H1 (cell line): ENCODE measurements around the gene ATP1A3. TPM values are rescaled to one million over a fixed set of nuclear protein-coding genes. Genes with fewer than 3 reads are reported as not detected.

ENCODE experiments used
- CTCF ChIA-PET: fragments of 300-600 bp; sonication (Branson Sonifier 250); formaldehyde crosslinking; loops from one replicate; lab custom pipeline; 2021; ENCODE audit not compliant: partially characterized antibody; lab: Charles Lee
- POLR2A ChIA-PET: fragments of 300-600 bp; sonication (Branson Sonifier 250); formaldehyde crosslinking; loops from one replicate; lab custom pipeline; 2021; ENCODE audit warnings: inconsistent platforms; ENCODE audit not compliant: partially characterized antibody; lab: Charles Lee
- DNase-seq, 2 experiments: peaks; one replicate each; pipeline versions ENCODE4 v3.0.0 to v3.0.0-alpha.2; 2010 to 2022; ENCODE audit warnings: low spot score in 2 of 2, low read depth in 1 of 2, mixed read lengths in 1 of 2
- FAIRE-seq: peaks from 2 replicates; lab custom pipeline; 2011; peaks lifted over from hg19 to GRCh38; lab: Jason Lieb, UNC
- H2AFZ ChIP-seq: 2 replicates; pipeline ENCODE4 v1.8.1; 2012; ENCODE audit warnings: low read length, inconsistent platforms
- H2AK5ac ChIP-seq: 2 replicates; pipeline ENCODE4 v1.6.1; 2013; ENCODE audit warnings: low read depth, low read length
- H2BK120ac ChIP-seq: replicated peaks from 2 replicates; pipeline ENCODE3; 2013; ENCODE audit warnings: low read depth, low read length, inconsistent platforms
- H2BK12ac ChIP-seq: 2 replicates; pipeline ENCODE4 v1.6.1; 2013; ENCODE audit warnings: low read depth, low read length
- H2BK15ac ChIP-seq: 2 replicates; pipeline ENCODE4 v1.6.1; 2013; ENCODE audit warnings: low read length
- H2BK20ac ChIP-seq: 2 replicates; pipeline ENCODE4 v1.6.1; 2013; ENCODE audit warnings: low read length
- H2BK5ac ChIP-seq: 2 replicates; pipeline ENCODE4 v1.6.1; 2013; ENCODE audit warnings: low read depth, low read length
- H3K14ac ChIP-seq: 2 replicates; pipeline ENCODE4 v1.6.1; 2013; ENCODE audit warnings: inconsistent platforms; ENCODE audit not compliant: insufficient read length
- H3K18ac ChIP-seq: 2 replicates; pipeline ENCODE4 v1.6.1; 2013; ENCODE audit warnings: low read length; ENCODE audit errors: extremely low read depth
- H3K23ac ChIP-seq: 2 replicates; pipeline ENCODE4 v1.6.1; 2013; ENCODE audit warnings: inconsistent platforms; ENCODE audit not compliant: insufficient read length
- H3K23me2 ChIP-seq: 2 replicates; pipeline ENCODE4 v1.6.1; 2013; ENCODE audit warnings: low read depth, low read length
- H3K27ac ChIP-seq: 2 replicates; pipeline ENCODE4 v1.6.1; 2011; ENCODE audit warnings: low read depth, low read length, inconsistent platforms
- H3K27me3 ChIP-seq, 4 experiments: replicated peaks in 1 of 4; 1 replicate in 1 of 4; 2 replicates in 3 of 4; pipeline versions ENCODE4 v1.6.1 to v1.8.1; 2011 to 2013; ENCODE audit warnings: low read length in 3 of 4, mild to moderate bottlenecking in 3 of 4, inconsistent platforms in 2 of 4, mixed read lengths in 2 of 4, moderate library complexity in 1 of 4; ENCODE audit not compliant: control insufficient read depth in 3 of 4, insufficient read depth in 3 of 4; ENCODE audit errors: extremely low read depth in 1 of 4
- H3K36me3 ChIP-seq, 4 experiments: 2 replicates each; pipeline versions ENCODE4 v1.6.1 to v1.8.1; 2011 to 2013; ENCODE audit warnings: mild to moderate bottlenecking in 4 of 4, low read length in 3 of 4, moderate library complexity in 2 of 4, control low read depth in 1 of 4, inconsistent platforms in 1 of 4; ENCODE audit not compliant: insufficient read depth in 4 of 4, control insufficient read depth in 2 of 4
- H3K4ac ChIP-seq: replicated peaks from 2 replicates; pipeline ENCODE3; 2013; ENCODE audit warnings: low read length, low read depth, mixed read lengths, inconsistent platforms; ENCODE audit not compliant: insufficient read length
- H3K4me1 ChIP-seq, 4 experiments: replicated peaks in 1 of 4; 1 replicate in 1 of 4; 2 replicates in 3 of 4; pipeline versions ENCODE4 v1.6.1 to v1.8.1; 2011 to 2013; ENCODE audit warnings: low read length in 3 of 4, inconsistent platforms in 2 of 4, mixed read lengths in 1 of 4; ENCODE audit not compliant: insufficient read depth in 4 of 4, control insufficient read depth in 3 of 4
- H3K4me2 ChIP-seq, 2 experiments: 2 replicates each; pipeline versions ENCODE4 v1.6.1 to v1.8.1; 2011 to 2013; ENCODE audit warnings: low read depth in 2 of 2, low read length in 2 of 2, control low read depth in 1 of 2, inconsistent platforms in 1 of 2, mild to moderate bottlenecking in 1 of 2; ENCODE audit not compliant: insufficient read depth in 1 of 2
- H3K4me3 ChIP-seq, 4 experiments: fragments of 200-600, 300-600 bp in 1 of 4; sonication (generic), shearing (Covaris generic), sonication (Bioruptor Twin) in 1 of 4; 2 replicates each; pipeline versions ENCODE4 v1.5.1 to v1.8.1; 2011 to 2016; ENCODE audit warnings: low read length in 4 of 4, low read depth in 3 of 4, control low read depth in 2 of 4, inconsistent platforms in 2 of 4, mild to moderate bottlenecking in 2 of 4, mixed read lengths in 1 of 4, moderate library complexity in 1 of 4; ENCODE audit not compliant: insufficient read depth in 2 of 4; ENCODE audit errors: extremely low read depth in 1 of 4
- H3K56ac ChIP-seq: replicated peaks from 2 replicates; pipeline ENCODE3; 2013; ENCODE audit warnings: low read depth, mild to moderate bottlenecking, mixed read lengths, low read length, inconsistent platforms; ENCODE audit not compliant: insufficient read length
- H3K79me1 ChIP-seq: 2 replicates; pipeline ENCODE4 v1.6.1; 2013; ENCODE audit warnings: low read depth, low read length, control low read depth
- H3K79me2 ChIP-seq, 2 experiments: 2 replicates each; pipeline versions ENCODE4 v1.6.1 to v1.8.1; 2012 to 2013; ENCODE audit warnings: low read length in 2 of 2, mild to moderate bottlenecking in 2 of 2, inconsistent platforms in 1 of 2; ENCODE audit not compliant: insufficient read depth in 2 of 2, control insufficient read depth in 1 of 2
- H3K9ac ChIP-seq, 4 experiments: replicated peaks in 1 of 4; 1 replicate in 1 of 4; 2 replicates in 3 of 4; pipeline versions ENCODE4 v1.6.1 to v1.8.1; 2011 to 2013; ENCODE audit warnings: low read depth in 3 of 4, low read length in 3 of 4, control low read depth in 2 of 4, mild to moderate bottlenecking in 2 of 4, moderate library complexity in 2 of 4, inconsistent platforms in 1 of 4; ENCODE audit errors: extremely low read depth in 1 of 4
- H3K9me3 ChIP-seq, 2 experiments: 2 replicates each; pipeline versions ENCODE4 v1.6.1 to v1.8.1; 2012 to 2013; ENCODE audit warnings: mild to moderate bottlenecking in 2 of 2, moderate library complexity in 2 of 2, control low read depth in 1 of 2, inconsistent platforms in 1 of 2, low read depth in 1 of 2, low read length in 1 of 2, mixed read lengths in 1 of 2; ENCODE audit not compliant: insufficient read depth in 2 of 2
- H4K20me1 ChIP-seq, 2 experiments: replicated peaks in 1 of 2; 2 replicates each; pipeline versions ENCODE3 to v1.8.1; 2011 to 2013; ENCODE audit warnings: inconsistent platforms in 2 of 2, low read length in 2 of 2, mild to moderate bottlenecking in 1 of 2; ENCODE audit not compliant: insufficient read depth in 2 of 2, control insufficient read depth in 1 of 2
- H4K5ac ChIP-seq: 2 replicates; pipeline ENCODE4 v1.6.1; 2013; ENCODE audit warnings: low read length, low read depth, mixed read lengths, inconsistent platforms; ENCODE audit not compliant: insufficient read length
- H4K8ac ChIP-seq: 2 replicates; pipeline ENCODE4 v1.8.0; 2013; ENCODE audit warnings: mild to moderate bottlenecking, moderate library complexity, low read length, inconsistent platforms; ENCODE audit not compliant: insufficient read depth; ENCODE audit errors: extremely low read depth
- H4K91ac ChIP-seq: replicated peaks from 2 replicates; pipeline ENCODE3; 2013; ENCODE audit warnings: low read length, mixed read lengths, inconsistent platforms; ENCODE audit not compliant: insufficient read length
- EP300 ChIP-seq, 2 experiments: IDR thresholded peaks; 1 replicate in 1 of 2; 2 replicates in 1 of 2; pipeline ENCODE4 v1.6.1; 2011 to 2012; ENCODE audit warnings: low read depth in 2 of 2, low read length in 2 of 2, mild to moderate bottlenecking in 2 of 2, borderline replicate concordance in 1 of 2, inconsistent platforms in 1 of 2, moderate library complexity in 1 of 2
- EZH2 ChIP-seq: fragments of 200-600 bp; sonication (generic); IDR thresholded peaks from 2 replicates; pipeline ENCODE4 v1.7.1; 2012; ENCODE audit warnings: low read depth, mild to moderate bottlenecking, moderate library complexity, low read length, inconsistent platforms; ENCODE audit not compliant: severe bottlenecking
- KDM4A ChIP-seq: IDR thresholded peaks from one replicate; pipeline ENCODE4 v1.7.1; 2012; ENCODE audit warnings: low read depth, mild to moderate bottlenecking, moderate library complexity, low read length, inconsistent platforms; ENCODE audit not compliant: severe bottlenecking
- SP4 ChIP-seq: IDR thresholded peaks from 2 replicates; pipeline ENCODE4 v1.6.1; 2012; ENCODE audit warnings: low read length, inconsistent platforms
- SUZ12 ChIP-seq: fragments of 200-600 bp; sonication (generic); IDR thresholded peaks from 2 replicates; pipeline ENCODE4 v1.6.1; 2012; ENCODE audit warnings: mild to moderate bottlenecking, inconsistent platforms, low read length, moderate library complexity, mixed read lengths
- WGBS, 2 experiments: shearing (Covaris generic) in 1 of 2; methylation state at CpG; one replicate each; pipeline versions ENCODE4 v1.1.6 to v1.1.7; 2013 to 2015; ENCODE audit warnings: low lambda C conversion rate in 2 of 2, mixed read lengths in 2 of 2, inconsistent platforms in 1 of 2, low coverage in 1 of 2, missing lambda C conversion rate in 1 of 2; ENCODE audit not compliant: insufficient replicate concordance in 2 of 2, insufficient coverage in 1 of 2, insufficient read length in 1 of 2; ENCODE audit errors: extremely low coverage in 1 of 2, missing lambda C conversion rate in 1 of 2; 5-methylcytosine and 5-hydroxymethylcytosine counted together
- polyA plus RNA-seq, 7 experiments: library from polyadenylated mRNA; depleted of rRNA in 3 of 7; stranded (reverse) in 5 of 7; unstranded in 2 of 7; fragments of >200 nt in 5 of 7; fragments of 200-250 nt in 2 of 7; gene quantifications; 1 replicate in 5 of 7; 2 replicates in 1 of 7; 4 replicates in 1 of 7; pipeline versions ENCODE4 v1.2.1 to v1.2.3, GENCODE V29; 2011 to 2013; ENCODE audit warnings: missing spikeins in 2 of 7, mixed read lengths in 2 of 7
- total RNA-seq: library from RNA; stranded (reverse); fragmentation: NEBNext Ultra II Directional; extraction: Animal tissue kit (Norgen Biotek cat#: 25700); gene quantifications from 2 replicates; pipeline ENCODE4 v1.2.1, GENCODE V29; 2021

Gene ATP1A3
- total and polyA plus RNA-seq, 2 of the 8 experiments (the other 6 are each of a cell fraction or from before 2014, with no cell fraction given): 11.1 to 41.2 TPM

DNA sequence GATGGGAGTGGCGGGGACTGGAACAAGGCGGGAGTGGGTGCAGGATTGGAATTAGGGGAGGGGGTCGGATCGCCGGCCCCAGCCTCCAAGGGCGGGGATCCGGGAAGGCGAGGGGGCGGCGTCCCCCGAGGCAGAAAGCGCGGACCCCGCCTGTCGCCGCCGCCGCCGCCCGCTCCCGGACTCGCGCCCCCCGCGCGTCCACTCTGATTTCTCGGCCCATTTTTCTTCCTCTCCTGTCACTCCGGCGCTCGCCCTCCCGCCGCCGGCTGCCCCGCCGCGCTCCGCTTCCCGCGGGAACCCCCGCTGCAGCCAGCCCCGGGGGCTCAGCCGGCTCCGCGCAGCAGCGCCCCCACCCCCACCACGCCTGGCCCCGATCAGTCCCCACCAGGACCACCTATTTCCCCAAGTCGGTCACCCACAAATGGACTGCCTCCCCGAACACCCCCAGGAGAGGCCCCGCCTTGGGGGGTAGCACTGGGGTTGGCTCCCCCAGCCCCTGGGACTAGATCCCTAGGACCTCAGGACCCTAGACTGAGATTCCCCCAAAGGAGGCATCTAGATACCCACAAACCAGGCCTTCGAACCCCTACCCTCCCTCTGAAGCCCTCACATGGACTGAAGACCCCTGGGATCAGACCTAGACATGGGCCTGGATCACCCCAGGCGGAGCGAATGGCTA lies 53.2 kb downstream of the ATP1A3 start:
- H3K14ac ChIP-seq: no peak overlapping the region
- H4K8ac ChIP-seq: no peak overlapping the region; the same call in 1 of the 2 replicates
- WGBS, 2 experiments: 30% methylated on average over 16 of the region's 53 CpGs; no CpG with 5 or more reads in 1 of the 2 experiments
- H2AFZ ChIP-seq: 0 out of 2 replicates have a peak overlapping the region, but pooled peaks have one; percentile 50
- H3K18ac ChIP-seq: peak overlapping the region; percentile 95
- no peak overlapping the region for H3K9ac ChIP-seq
- peak overlapping the region; percentile 46 to 88 (median 52) for H3K4me3 ChIP-seq
- no peaks in the 10 kb centered on the region; a peak in 2 of 7 replicates for H3K4me1 ChIP-seq
- CTCF ChIA-PET: interaction anchor here (0.7 to 8.0 kb wide), 5 partner anchors 10 to 172 kb away, joined by 3 to 51 read pairs (median 3); no protein-coding TSS in a partner anchor
- H2AK5ac ChIP-seq: no peak overlapping the region
- no peaks in the 10 kb centered on the region for H3K79me1 ChIP-seq
- peak overlapping the region; percentile 61 to 86 for H3K4me2 ChIP-seq
- POLR2A ChIA-PET: interaction anchor here (1.0 to 2.2 kb wide), 5 partner anchors 45 to 81 kb away, joined by 4 to 7 read pairs (median 6); partner anchors contain the start of gene RPS19
- peaks cover 9% of the 10 kb centered on the region; the same call in 1 of the 2 replicates for H3K23me2 ChIP-seq
- no peak overlapping the region for H2BK5ac ChIP-seq
- H3K79me2 ChIP-seq: no peaks in the 10 kb centered on the region
- H3K56ac ChIP-seq: no peak overlapping the region
- no peak overlapping the region for H4K91ac ChIP-seq
- H2BK15ac ChIP-seq: no peak overlapping the region
- peaks cover 0 to 6% of the 10 kb centered on the region in 2 experiments for H4K20me1 ChIP-seq
- H3K27ac ChIP-seq: no peak overlapping the region
- H3K4ac ChIP-seq: no peak overlapping the region
- no peak overlapping the region for H3K23ac ChIP-seq
- DNase-seq (no peak), FAIRE-seq (no peak)
- H2BK120ac ChIP-seq: no peak overlapping the region
- peaks cover 11 to 41% (median 37%) of the 10 kb centered on the region in 4 experiments for H3K27me3 ChIP-seq
- no peak overlapping the region for H2BK20ac ChIP-seq
- no peak overlapping the region for H4K5ac ChIP-seq
- no peaks in the 10 kb centered on the region for H3K36me3 ChIP-seq
- no peaks in the 10 kb centered on the region for H3K9me3 ChIP-seq
- H2BK12ac ChIP-seq: peak overlapping the region; percentile 75; the same call in 1 of the 2 replicates
- TF ChIP-seq SUZ12 (peak; percentile 73), EP300 (IDR thresholded peaks at IDR 0.05; ENCODE audit: borderline replicate concordance in 1 of 2, low read depth in 2 of 2, low read length in 2 of 2) (no peak), EZH2 (peak; percentile 33), KDM4A (peak; percentile 50), SP4 (no peak)
